Fibroblast of mammary gland (primary cell): ENCODE measurements around the gene PFKFB3.
A peak's percentile ranks its signal among the peaks of the same experiment; 100 is the strongest.

Experiments
- DNase-seq: peaks from one replicate; pipeline ENCODE4 v3.0.0-alpha.2; 2010; ENCODE audit warnings: low read depth
- H3K4me3 ChIP-seq: 2 replicates; pipeline ENCODE4 v1.5.1; 2011; ENCODE audit warnings: low read depth, mild to moderate bottlenecking, low read length, moderate library complexity; ENCODE audit not compliant: control insufficient read depth
- CTCF ChIP-seq: conservative IDR thresholded peaks from 2 replicates; pipeline ENCODE4 v1.5.1; 2011; ENCODE audit warnings: low read depth, low read length, inconsistent platforms; ENCODE audit not compliant: control insufficient read depth, insufficient read depth

PFKFB3 gene

GRCh38 chr10:6208799-6209235 is 6.1 kb downstream of the PFKFB3 start:
- TF ChIP-seq CTCF, result no peak
- DNase-seq, result no peak
- H3K4me3 ChIP-seq, result no peak overlapping the region

- no peak overlapping the region for H3K4me3 ChIP-seq
- no peak for DNase-seq
- no peak for TF ChIP-seq CTCF
Observed at GRCh38 chr10:6211341-6211670, 8.6 kb downstream of the PFKFB3 start.

- H3K4me3 ChIP-seq, result no peak overlapping the region
- no peak for TF ChIP-seq CTCF
- DNase-seq, result peak; percentile 53
Observed at GRCh38 chr10:6211671-6212635, 9.2 kb downstream of the PFKFB3 start.

- H3K4me3 ChIP-seq, result no peak overlapping the region
- no peak for DNase-seq
- no peak for TF ChIP-seq CTCF
Observed at GRCh38 chr10:6212806-6213205, 10.1 kb downstream of the PFKFB3 start.

GRCh38 chr10:6213257-6213905 is 10.6 kb downstream of the PFKFB3 start:
- no peak for TF ChIP-seq CTCF
- no peak for DNase-seq
- H3K4me3 ChIP-seq, result no peak overlapping the region

GRCh38 chr10:6213908-6214307 is 11.2 kb downstream of the PFKFB3 start:
- no peak for DNase-seq
- H3K4me3 ChIP-seq, result no peak overlapping the region
- no peak for TF ChIP-seq CTCF
